K562 (cell line): ENCODE results near the gene PLXNB2. TPM values are rescaled to one million over a fixed set of nuclear protein-coding genes. Genes with fewer than 3 reads are reported as not detected.

Source experiments
- BHLHE40 ChIP-seq: IDR thresholded peaks from 2 replicates; pipeline ENCODE4 v1.6.1; 2011; ENCODE audit warnings: low read length, improper control_type of control experiment
- BRF1 ChIP-seq: IDR thresholded peaks from 3 replicates; pipeline ENCODE4 v1.6.1; 2011; ENCODE audit warnings: borderline replicate concordance, mild to moderate bottlenecking; ENCODE audit not compliant: insufficient read length; ENCODE audit errors: extremely low read depth
- CBX3 ChIP-seq, 2 experiments: IDR thresholded peaks; 1 replicate in 1 of 2; 2 replicates in 1 of 2; pipeline ENCODE4 v1.6.1; 2012; ENCODE audit warnings: inconsistent platforms in 2 of 2, low read length in 2 of 2, borderline replicate concordance in 1 of 2, control low read depth in 1 of 2
- CREBBP ChIP-seq: IDR thresholded peaks from one replicate; pipeline ENCODE4 v1.6.1; 2012; ENCODE audit warnings: low read depth, mild to moderate bottlenecking, control low read depth, inconsistent platforms, low read length
- DACH1 ChIP-seq: fragments of 450-650 bp; IDR thresholded peaks from 2 replicates; pipeline ENCODE4 v1.6.1; 2018; ENCODE audit not compliant: partially characterized antibody
- MAFK ChIP-seq: IDR thresholded peaks from 2 replicates; pipeline ENCODE4 v1.6.1; 2011; ENCODE audit warnings: low read length, improper control_type of control experiment
- NR3C1 ChIP-seq: sonication (generic); formaldehyde crosslinking; IDR thresholded peaks from 2 replicates; pipeline ENCODE4 v1.8.1; 2022; ENCODE audit warnings: missing genetic modification reagents
- PCBP1 ChIP-seq: fragments of 200-400 bp; formaldehyde crosslinking; IDR thresholded peaks from 2 replicates; pipeline ENCODE4 v1.6.1; 2018; ENCODE audit warnings: mild to moderate bottlenecking, low read depth, low read length; ENCODE audit not compliant: poor library complexity, severe bottlenecking
- RBM17 ChIP-seq: fragments of 200-400 bp; formaldehyde crosslinking; IDR thresholded peaks from 2 replicates; pipeline ENCODE4 v1.6.1; 2017; ENCODE audit warnings: low read depth, mild to moderate bottlenecking, low read length, borderline replicate concordance
- SP1 ChIP-seq: sonication (generic); formaldehyde crosslinking; IDR thresholded peaks from 2 replicates; pipeline ENCODE4 v1.8.1; 2022; ENCODE audit warnings: mild to moderate bottlenecking, missing genetic modification reagents
- YY1 ChIP-seq, 3 experiments: IDR thresholded peaks; 2 replicates each; pipeline ENCODE4 v1.6.1; 2011; ENCODE audit warnings: low read length in 2 of 3, mild to moderate bottlenecking in 2 of 3, moderate library complexity in 2 of 3, borderline replicate concordance in 1 of 3, control low read depth in 1 of 3, low read depth in 1 of 3; ENCODE audit not compliant: insufficient read depth in 3 of 3, insufficient replicate concordance in 2 of 3, control insufficient read depth in 1 of 3, insufficient read length in 1 of 3; ENCODE audit errors: extremely low read depth in 1 of 3
- ZBTB17 ChIP-seq: fragments of 450-650 bp; formaldehyde crosslinking; IDR thresholded peaks from 2 replicates; pipeline ENCODE4 v1.4.0; 2020; ENCODE audit warnings: mild to moderate bottlenecking
- ZFX ChIP-seq: sonication (generic); formaldehyde crosslinking; IDR thresholded peaks from 2 replicates; pipeline ENCODE4 v1.8.0; 2022; ENCODE audit warnings: mild to moderate bottlenecking, missing genetic modification reagents, moderate library complexity
- ZNF121 ChIP-seq: sonication (generic); formaldehyde crosslinking; conservative IDR thresholded peaks from 2 replicates; pipeline ENCODE4 v1.8.0; 2022; ENCODE audit warnings: missing genetic modification reagents
- polyA plus RNA-seq, 8 experiments: library from polyadenylated mRNA; depleted of rRNA in 4 of 8; stranded (reverse) in 5 of 8; unstranded in 3 of 8; fragments of >200 nt; fragmentation: Nextera tagmentation in 2 of 8; fragmentation: Illumina TruSeq in 1 of 8; extraction: Ambion mirVana in 2 of 8; extraction: Trizol in 1 of 8; gene quantifications; 2 replicates each; pipeline versions ENCODE4 v1.2.1 to v1.2.3, GENCODE V29; 2011 to 2014; ENCODE audit warnings: inconsistent platforms in 1 of 8, missing spikeins in 1 of 8
- total RNA-seq, 7 experiments: library from RNA; depleted of rRNA in 6 of 7; stranded (reverse); fragments of >200 nt in 6 of 7; fragmentation: Illumina TruSeq in 2 of 7; extraction: Trizol in 2 of 7; gene quantifications; 2 replicates each; pipeline versions ENCODE4 v1.2.1 to v1.2.3, GENCODE V29; 2011 to 2021; ENCODE audit warnings: low replicate concordance in 1 of 7
- TF ChIP-seq, protein P1 (sequence below), 3 experiments: fragments of 200-800 bp in 1 of 3; sonication (Bioruptor generic) in 1 of 3; sonication (generic) in 1 of 3; formaldehyde crosslinking in 1 of 3; IDR thresholded peaks; 2 replicates each; pipeline versions ENCODE4 v1.6.1 to v1.8.0; 2016 to 2022; ENCODE audit warnings: mild to moderate bottlenecking in 2 of 3, missing compliant biosample characterization in 2 of 3, missing genetic modification characterization in 2 of 3, missing genetic modification reagents in 1 of 3
- TF ChIP-seq, protein P2 (sequence below): sonication (generic); formaldehyde crosslinking; IDR thresholded peaks from 2 replicates; pipeline ENCODE4 v1.8.1; 2023; ENCODE audit warnings: mild to moderate bottlenecking, missing genetic modification reagents
- TF ChIP-seq, protein P3 (sequence below): sonication (generic); formaldehyde crosslinking; IDR thresholded peaks from 2 replicates; pipeline ENCODE4 v1.8.0; 2022; ENCODE audit warnings: missing genetic modification reagents, mild to moderate bottlenecking, moderate library complexity, borderline replicate concordance
- TF ChIP-seq, protein P4 (sequence below), 2 experiments: fragments of 450-650 bp in 1 of 2; IDR thresholded peaks; 2 replicates each; pipeline ENCODE4 v1.6.1; 2011 to 2017; ENCODE audit warnings: low read depth in 2 of 2, antibody characterized with exemption in 1 of 2, borderline replicate concordance in 1 of 2, low read length in 1 of 2, mild to moderate bottlenecking in 1 of 2, mixed read lengths in 1 of 2; ENCODE audit not compliant: control insufficient read depth in 1 of 2

The PLXNB2 gene
- total and polyA plus RNA-seq, 9 of the 15 experiments (the other 6 are each of a cell fraction or from before 2014, with no cell fraction given) = 0.15 to 45.1 (median 13.6) TPM

GRCh38 chr22:50307890-50308596 is 597 bp upstream of the PLXNB2 start (continued):
- TF ChIP-seq, protein P1, sequence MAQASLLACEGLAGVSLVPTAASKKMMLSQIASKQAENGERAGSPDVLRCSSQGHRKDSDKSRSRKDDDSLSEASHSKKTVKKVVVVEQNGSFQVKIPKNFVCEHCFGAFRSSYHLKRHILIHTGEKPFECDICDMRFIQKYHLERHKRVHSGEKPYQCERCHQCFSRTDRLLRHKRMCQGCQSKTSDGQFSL (CRISPR knock-in tag; IDR thresholded peaks at IDR 0.05) = no peak
- TF ChIP-seq, protein P1 (tag; IDR thresholded peaks at IDR 0.05) = no peak
- TF ChIP-seq BHLHE40 = no peak
- no peak for TF ChIP-seq ZBTB17 (CRISPR knock-in tag)
- no peak for TF ChIP-seq DACH1
- no peak for TF ChIP-seq BRF1
- no peak for TF ChIP-seq CBX3 (IDR thresholded peaks at IDR 0.05; ENCODE audit: borderline replicate concordance in 1 of 2, low read length in 2 of 2)
- no peak for TF ChIP-seq YY1 (IDR thresholded peaks at IDR 0.05; ENCODE audit: borderline replicate concordance in 1 of 3, control insufficient read depth in 1 of 3, extremely low read depth in 1 of 3, insufficient read depth in 3 of 3, insufficient read length in 1 of 3, insufficient replicate concordance in 2 of 3, low read depth in 1 of 3, low read length in 2 of 3)
- TF ChIP-seq MAFK = no peak
- TF ChIP-seq, protein P2, sequence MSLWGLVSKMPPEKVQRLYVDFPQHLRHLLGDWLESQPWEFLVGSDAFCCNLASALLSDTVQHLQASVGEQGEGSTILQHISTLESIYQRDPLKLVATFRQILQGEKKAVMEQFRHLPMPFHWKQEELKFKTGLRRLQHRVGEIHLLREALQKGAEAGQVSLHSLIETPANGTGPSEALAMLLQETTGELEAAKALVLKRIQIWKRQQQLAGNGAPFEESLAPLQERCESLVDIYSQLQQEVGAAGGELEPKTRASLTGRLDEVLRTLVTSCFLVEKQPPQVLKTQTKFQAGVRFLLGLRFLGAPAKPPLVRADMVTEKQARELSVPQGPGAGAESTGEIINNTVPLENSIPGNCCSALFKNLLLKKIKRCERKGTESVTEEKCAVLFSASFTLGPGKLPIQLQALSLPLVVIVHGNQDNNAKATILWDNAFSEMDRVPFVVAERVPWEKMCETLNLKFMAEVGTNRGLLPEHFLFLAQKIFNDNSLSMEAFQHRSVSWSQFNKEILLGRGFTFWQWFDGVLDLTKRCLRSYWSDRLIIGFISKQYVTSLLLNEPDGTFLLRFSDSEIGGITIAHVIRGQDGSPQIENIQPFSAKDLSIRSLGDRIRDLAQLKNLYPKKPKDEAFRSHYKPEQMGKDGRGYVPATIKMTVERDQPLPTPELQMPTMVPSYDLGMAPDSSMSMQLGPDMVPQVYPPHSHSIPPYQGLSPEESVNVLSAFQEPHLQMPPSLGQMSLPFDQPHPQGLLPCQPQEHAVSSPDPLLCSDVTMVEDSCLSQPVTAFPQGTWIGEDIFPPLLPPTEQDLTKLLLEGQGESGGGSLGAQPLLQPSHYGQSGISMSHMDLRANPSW (CRISPR knock-in tag) = no peak
- TF ChIP-seq, protein P3, sequence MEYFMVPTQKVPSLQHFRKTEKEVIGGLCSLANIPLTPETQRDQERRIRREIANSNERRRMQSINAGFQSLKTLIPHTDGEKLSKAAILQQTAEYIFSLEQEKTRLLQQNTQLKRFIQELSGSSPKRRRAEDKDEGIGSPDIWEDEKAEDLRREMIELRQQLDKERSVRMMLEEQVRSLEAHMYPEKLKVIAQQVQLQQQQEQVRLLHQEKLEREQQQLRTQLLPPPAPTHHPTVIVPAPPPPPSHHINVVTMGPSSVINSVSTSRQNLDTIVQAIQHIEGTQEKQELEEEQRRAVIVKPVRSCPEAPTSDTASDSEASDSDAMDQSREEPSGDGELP (CRISPR knock-in tag) = no peak
- TF ChIP-seq NR3C1 = no peak
- TF ChIP-seq RBM17 = no peak
- TF ChIP-seq CREBBP = no peak
- TF ChIP-seq, protein P4, sequence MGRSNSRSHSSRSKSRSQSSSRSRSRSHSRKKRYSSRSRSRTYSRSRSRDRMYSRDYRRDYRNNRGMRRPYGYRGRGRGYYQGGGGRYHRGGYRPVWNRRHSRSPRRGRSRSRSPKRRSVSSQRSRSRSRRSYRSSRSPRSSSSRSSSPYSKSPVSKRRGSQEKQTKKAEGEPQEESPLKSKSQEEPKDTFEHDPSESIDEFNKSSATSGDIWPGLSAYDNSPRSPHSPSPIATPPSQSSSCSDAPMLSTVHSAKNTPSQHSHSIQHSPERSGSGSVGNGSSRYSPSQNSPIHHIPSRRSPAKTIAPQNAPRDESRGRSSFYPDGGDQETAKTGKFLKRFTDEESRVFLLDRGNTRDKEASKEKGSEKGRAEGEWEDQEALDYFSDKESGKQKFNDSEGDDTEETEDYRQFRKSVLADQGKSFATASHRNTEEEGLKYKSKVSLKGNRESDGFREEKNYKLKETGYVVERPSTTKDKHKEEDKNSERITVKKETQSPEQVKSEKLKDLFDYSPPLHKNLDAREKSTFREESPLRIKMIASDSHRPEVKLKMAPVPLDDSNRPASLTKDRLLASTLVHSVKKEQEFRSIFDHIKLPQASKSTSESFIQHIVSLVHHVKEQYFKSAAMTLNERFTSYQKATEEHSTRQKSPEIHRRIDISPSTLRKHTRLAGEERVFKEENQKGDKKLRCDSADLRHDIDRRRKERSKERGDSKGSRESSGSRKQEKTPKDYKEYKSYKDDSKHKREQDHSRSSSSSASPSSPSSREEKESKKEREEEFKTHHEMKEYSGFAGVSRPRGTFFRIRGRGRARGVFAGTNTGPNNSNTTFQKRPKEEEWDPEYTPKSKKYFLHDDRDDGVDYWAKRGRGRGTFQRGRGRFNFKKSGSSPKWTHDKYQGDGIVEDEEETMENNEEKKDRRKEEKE (IDR thresholded peaks at IDR 0.05; ENCODE audit: borderline replicate concordance in 1 of 2, control insufficient read depth in 1 of 2, low read depth in 2 of 2, low read length in 1 of 2) = no peak
- TF ChIP-seq ZFX = peak; percentile 31; the same call in 1 of the 2 replicates
- peak; percentile 77 for TF ChIP-seq PCBP1
- TF ChIP-seq ZNF121 (CRISPR knock-in tag) = no peak
- TF ChIP-seq SP1 (CRISPR knock-in tag) = no peak
